Measurements from ENCODE around the gene PAPOLG.

DNA sequence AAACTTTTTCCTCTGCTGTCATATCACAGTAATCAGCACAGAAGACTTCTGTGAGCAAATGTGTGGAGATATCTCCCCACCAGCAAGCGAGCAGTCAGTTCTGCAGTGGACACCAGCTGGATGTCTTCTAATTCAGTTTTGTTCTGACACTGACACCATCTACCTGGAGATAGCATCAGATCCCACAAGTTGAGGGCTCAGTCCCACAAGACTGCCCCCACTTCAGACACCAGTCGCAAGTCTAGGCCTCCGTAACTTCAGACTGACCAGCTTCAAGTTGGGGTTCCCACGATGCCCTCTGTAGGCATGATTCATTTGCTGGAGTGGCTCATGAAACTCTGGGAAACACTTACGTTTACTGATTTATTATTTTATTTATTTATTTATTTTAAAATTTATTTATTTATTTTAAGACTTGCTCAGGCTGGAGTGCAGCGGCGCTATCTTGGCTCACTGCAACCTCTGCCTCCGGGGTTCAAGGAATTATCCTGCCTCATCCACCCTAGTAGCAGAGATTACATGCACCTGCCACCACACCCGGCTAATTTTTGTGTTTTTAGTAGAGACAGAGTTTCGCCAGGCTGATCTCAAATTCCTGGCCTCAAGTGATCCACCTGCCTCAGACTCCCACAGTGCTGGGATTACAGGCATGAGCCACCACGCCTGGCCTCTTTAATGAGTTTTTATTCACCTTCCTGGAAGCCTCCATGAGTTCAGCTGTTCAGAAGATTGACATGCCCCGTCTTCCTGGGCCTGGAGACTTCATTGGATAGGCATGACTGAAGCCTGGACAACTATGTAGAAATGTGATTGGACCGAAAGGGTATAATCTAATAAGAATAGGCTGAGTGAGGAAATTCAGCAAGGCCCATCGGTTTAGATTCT is 55.7 kb downstream of the PAPOLG start:
- TF ChIP-seq CTCF (IDR thresholded peaks at IDR 0.05; ENCODE audit: insufficient read depth, low read depth, low read length) (no peak), EZH2 (IDR thresholded peaks at IDR 0.05; ENCODE audit: insufficient read depth, low read length) (no peak)

Data from astrocyte (in vitro differentiated cells and primary cell).